GM19025 (cell line): ENCODE results near the gene AP3B1.

Experiments
- ATAC-seq: cut with Tn5 transposase; IDR thresholded peaks from one replicate; pipeline ENCODE4 v1.9.1; 2021; ENCODE audit warnings: mild to moderate bottlenecking, low read depth, moderate library complexity; ENCODE audit not compliant: unreplicated experiment

The AP3B1 gene, protein sequence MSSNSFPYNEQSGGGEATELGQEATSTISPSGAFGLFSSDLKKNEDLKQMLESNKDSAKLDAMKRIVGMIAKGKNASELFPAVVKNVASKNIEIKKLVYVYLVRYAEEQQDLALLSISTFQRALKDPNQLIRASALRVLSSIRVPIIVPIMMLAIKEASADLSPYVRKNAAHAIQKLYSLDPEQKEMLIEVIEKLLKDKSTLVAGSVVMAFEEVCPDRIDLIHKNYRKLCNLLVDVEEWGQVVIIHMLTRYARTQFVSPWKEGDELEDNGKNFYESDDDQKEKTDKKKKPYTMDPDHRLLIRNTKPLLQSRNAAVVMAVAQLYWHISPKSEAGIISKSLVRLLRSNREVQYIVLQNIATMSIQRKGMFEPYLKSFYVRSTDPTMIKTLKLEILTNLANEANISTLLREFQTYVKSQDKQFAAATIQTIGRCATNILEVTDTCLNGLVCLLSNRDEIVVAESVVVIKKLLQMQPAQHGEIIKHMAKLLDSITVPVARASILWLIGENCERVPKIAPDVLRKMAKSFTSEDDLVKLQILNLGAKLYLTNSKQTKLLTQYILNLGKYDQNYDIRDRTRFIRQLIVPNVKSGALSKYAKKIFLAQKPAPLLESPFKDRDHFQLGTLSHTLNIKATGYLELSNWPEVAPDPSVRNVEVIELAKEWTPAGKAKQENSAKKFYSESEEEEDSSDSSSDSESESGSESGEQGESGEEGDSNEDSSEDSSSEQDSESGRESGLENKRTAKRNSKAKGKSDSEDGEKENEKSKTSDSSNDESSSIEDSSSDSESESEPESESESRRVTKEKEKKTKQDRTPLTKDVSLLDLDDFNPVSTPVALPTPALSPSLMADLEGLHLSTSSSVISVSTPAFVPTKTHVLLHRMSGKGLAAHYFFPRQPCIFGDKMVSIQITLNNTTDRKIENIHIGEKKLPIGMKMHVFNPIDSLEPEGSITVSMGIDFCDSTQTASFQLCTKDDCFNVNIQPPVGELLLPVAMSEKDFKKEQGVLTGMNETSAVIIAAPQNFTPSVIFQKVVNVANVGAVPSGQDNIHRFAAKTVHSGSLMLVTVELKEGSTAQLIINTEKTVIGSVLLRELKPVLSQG

DNA sequence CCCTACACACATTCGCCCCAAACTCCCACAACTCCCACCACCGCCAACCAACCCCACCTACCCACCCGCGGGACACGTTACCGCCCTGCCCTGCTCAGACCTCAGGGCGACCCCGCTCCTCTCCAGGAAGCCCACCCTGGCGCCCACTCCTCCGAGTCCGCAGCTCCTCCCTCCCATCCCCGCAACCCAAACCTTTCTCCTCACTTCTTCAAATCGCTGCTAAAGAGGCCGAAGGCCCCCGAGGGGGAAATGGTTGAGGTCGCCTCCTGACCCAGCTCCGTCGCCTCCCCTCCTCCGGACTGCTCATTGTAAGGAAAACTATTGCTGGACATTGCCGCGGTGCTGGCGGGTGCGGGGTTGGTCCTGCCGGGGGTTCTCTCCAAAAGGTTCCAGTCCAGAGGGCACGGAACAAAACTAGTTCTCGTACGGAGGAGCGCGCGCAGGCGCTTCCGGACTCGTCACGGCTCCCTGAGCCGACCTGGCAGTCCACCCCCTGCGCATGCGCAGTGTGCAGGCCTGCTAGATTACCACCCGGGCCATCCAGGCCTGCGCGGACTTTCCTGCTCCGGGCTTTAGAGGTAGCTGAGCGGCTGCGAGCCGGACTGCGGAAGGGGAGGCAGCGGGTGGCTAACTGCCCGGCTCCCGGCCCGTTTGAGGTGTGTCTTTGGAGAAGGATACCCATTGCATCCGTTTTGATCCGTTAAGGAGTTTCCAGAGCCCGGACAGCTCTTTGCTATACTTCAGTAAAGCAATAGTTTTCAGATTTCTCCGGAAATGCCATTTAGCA is at the start of gene AP3B1:
AP3B1 (minus strand) TSS at position 451 of the 787 bp plus-strand sequence; CDS start at position 332, 119 bp downstream.
- ATAC-seq, result peak; percentile 83

DNA sequence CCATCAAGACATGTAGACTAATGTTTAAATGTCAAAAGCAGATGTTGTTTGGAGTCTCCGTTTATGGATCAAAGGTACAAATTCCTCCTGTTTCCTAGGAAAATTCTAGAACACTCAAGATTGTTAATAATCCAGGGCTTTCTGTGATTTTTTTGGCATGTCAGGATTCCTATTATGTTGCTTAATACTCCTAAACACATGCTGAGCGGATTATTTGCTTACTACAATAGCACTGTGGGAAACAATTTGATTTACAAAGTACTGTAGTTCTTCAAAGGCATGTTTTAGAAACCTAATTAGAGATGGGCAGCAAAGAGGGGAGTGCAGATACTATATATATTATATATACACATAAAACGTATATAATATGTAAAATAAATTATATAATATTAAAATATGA is 46.9 kb upstream of the AP3B1 start:
- no peak for ATAC-seq

DNA sequence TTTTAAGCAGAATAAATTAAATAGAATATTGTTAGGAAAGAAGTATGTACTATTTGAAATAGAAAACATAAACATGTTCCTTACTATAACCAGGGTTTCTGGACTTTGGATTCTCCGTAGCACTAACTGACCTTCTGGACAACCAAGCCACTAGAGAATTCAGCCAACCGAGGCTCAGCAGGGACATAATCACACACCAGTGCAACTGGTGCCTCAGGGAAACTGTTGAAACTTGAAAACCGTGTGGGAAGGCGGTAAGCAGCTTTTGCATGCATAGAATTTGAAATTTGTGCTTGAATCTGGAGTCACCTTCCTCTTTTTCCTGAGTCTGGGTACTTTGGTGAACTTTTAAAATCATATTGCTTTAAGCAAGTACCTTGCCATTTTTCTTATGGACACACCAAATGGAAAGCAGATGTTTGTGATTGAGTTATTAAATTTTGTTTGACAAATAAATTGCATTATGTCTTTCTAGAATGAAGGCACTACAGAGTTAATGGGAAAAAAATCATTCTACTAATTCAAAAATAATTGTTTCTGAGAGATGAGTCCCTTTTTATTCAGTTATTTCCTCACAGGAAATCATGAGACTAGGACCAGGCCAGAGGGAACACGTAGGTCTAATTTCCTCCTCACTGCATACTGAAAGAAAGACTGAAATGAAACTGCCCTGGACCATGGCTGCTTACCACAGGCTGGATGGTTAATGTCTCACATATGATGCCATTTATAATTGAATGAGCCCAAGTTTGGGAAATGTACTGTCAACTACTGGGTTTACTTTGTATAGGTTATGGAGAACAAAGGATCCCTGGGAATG is 45.3 kb upstream of the AP3B1 start:
- ATAC-seq, result no peak

GRCh38 chr5:78336698-78337097 is 42.2 kb upstream of the AP3B1 start:
- ATAC-seq, result no peak

GRCh38 chr5:78335976-78336375 is 41.5 kb upstream of the AP3B1 start:
- no peak for ATAC-seq

DNA sequence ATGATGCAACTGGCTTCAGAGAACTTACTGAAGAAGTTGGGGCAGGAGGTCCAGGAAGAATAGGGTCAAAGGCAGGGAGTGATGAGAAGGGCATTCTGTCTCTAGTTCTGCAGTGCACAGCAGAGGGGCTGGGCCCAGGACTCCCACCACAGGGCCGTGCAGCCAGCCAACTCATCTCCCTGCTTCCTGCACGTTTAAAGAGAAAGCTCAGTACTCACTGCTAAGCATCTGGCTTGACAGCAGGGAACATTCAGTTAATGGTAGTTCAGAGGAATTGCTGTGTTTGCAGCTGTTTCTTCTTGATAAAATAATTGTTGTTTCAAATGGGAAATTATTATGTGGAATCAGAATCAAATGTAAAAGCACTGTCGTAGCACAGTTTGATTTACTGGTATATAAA is 40.3 kb upstream of the AP3B1 start:
- no peak for ATAC-seq

DNA sequence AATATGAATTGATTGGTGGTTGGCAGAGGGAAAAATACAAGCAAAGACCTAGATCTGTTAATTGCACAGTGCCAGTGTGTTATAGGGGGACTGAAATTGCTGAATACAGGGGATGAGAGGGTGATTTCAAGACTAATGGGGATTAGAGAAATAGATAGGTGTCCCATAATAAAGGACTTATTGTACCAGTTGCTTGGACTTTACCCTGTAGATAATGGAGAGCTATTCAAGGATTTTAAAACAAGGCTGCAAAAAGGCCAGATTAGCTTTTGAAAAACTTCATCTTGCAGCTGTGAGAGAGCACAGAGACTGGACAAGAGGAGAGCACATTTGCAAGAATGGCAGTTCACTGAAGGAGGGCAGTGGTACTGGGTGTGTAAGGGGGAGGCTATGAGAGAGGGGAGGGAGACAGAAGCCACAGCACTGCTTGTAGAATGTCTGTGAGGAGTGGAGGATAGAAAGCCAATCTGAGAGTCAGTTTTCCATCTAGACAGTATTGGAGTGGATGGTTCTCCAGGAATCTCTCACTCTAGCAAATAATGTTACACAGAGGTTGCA is 37.1 kb upstream of the AP3B1 start:
- ATAC-seq, result no peak

- ATAC-seq, result no peak
Measured at GRCh38 chr5:78328585-78329173, 34.2 kb upstream of the AP3B1 start.

- no peak for ATAC-seq
Measured at GRCh38 chr5:78327761-78328510, 33.4 kb upstream of the AP3B1 start.

DNA sequence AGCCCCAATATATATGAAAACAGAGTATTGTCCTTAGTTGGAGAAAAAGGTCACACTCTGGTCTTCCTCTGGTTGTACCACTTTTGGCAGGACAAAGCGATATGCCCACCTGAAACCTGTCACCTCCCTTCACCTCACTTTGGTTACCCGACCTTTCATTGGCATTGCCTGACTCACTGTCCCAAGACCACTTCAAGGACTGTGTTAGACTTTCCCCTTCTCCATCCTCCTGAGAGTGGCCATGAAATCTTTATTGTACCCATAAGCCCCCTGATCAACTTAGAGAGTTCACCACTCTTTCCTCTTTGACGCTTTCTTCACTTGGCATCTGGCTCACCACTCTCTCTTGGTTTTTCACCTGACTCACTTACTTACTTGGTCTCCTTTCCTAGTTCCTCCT is 32.4 kb upstream of the AP3B1 start:
- no peak for ATAC-seq

DNA sequence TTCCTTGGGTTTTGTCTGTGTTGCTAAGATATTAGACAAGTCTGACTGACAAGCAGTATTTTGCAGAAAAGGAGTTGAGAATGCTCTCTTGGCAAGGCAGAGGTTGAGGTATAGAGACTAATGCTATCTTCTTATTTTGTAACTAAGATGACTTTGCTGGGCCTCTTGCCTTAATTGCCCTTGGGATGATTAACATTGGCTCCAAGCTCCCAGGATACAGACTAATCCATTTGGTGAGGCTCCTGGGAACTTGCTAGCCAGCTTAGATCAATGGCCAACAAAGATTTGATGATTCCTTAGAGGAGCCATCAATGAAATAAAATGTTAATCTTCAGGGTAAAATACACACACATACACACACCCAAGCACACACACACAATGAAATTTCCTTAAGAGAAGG is 28.7 kb upstream of the AP3B1 start:
- ATAC-seq, result no peak

- no peak for ATAC-seq
Measured at GRCh38 chr5:78320401-78320800, 25.9 kb upstream of the AP3B1 start.

DNA sequence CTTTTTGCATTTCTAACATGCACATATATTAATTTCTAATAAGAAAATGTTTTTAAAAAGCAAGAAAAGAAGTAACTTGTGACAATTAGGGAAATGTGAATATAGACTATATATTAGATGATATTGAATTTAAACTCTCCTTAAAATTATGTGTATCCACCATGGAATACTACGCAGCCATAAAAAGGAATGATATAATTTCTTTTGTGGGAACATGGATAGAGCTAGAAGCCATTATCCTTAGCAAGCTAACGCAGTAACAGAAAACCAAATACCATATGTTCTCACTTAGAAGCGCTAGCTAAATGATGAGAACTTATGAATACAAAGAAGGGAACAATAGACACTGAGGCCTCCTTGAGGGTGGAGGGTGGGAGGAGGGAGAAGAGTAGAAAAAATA is 23.8 kb upstream of the AP3B1 start:
- ATAC-seq, result no peak

DNA sequence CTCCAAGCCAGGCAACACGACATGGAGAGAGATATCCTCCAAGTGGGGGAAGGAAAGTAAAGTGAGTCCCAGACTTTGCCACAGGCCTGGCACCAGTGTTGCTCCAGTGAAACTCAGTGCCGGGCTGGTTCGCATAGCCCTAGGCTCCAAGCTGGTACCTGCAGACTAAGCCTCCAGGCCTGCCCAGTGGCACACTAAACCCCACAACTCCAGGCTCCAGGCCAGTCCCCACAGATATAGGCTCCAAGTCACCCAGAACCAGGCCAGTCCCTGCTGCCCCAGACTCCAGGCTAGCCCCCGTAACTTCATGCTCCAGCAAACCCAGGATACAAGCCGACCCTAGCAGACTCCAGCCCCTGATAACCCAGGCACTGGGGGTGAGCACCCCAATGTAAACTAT is 23.0 kb upstream of the AP3B1 start:
- no peak for ATAC-seq

- ATAC-seq, result no peak
Measured at GRCh38 chr5:78308703-78309102, 14.2 kb upstream of the AP3B1 start.

DNA sequence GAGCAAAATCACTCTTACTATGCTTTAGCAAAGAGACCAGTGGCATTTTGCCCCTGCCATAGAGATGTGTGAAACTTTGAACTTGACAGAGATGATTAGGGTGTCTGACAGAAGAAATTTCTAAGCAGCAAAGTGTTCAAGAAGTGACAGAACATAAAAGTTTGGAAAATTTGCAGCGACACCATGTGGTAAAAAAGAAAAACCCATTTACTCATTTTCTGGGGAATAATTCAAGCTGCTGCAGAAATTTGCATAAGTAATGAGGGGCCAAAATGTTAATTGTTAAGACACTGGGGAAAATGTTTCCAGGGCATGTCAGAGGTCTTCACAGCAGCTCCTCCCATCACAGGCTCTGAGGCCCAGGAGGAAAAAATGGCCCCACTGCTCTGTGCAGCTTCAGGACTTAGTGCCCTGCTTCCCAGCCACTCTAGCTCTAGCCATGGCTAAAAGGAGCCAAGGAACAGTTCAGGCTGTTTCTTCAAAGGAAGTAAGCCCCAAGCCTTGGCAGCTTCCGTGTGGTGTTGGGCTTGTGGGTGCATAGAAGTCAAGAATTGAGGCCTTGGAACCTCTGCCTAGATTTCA is 6.1 kb upstream of the AP3B1 start:
- ATAC-seq, result no peak

DNA sequence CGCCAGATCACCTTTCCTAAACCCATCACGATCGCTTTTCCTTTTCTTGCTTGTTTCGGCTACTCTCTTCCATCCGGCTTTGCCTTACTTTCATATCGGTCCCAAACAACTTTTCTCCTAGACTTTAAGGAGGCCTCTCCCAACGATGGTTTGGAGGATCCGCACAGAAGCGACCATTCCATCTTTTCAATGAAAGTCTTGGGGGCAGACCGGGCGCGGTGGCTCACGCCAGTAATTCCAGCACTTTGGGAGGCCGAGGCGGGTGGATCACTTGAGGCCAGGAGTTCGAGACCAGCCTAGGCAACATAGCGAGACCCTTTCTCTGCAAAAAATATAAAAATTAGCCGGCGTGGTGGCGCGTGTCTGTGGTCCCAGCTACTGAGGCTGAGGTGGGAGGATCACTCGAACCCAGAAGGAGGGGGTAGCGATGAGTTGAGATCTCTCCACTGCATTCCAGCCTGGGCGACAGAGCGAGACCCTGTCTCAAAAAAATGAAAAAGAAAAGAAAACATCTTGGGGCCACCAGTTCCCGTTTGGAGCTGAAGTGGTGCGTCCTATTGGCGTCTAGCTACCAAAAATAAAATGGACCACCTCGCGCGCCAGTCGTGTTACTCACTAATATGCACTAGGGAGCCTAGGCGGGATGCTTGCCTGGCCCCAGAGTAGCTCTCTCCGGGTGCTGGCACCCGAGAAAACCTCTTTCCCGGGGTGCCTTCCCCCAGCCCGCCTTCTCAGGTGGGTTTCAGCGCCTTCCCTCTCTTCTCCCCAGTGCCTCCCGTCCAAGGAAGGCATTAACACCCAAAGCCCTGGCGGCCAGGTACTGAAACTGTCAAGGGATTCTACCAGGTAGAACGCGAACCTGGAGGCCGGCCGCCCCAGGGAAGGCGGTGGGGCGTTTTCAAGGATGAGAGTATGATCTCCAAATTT is 800 bp upstream of the AP3B1 start:
- ATAC-seq, result no peak
